Loucy (cell line): ENCODE measurements around the gene TSEN15.
"Not testable (repeated sequence)": the region's sequence is repeated elsewhere in the genome, so short reads cannot be mapped to it uniquely, and the experiment has no call there.

Experiments used
- H2AFZ ChIP-seq: fragments of 200-600 bp; sonication (generic); 2 replicates; pipeline ENCODE4 v1.6.0; 2016; ENCODE audit warnings: antibody characterized with exemption, mild to moderate bottlenecking, low read length, moderate library complexity
- H3F3A ChIP-seq: fragments of 200-600 bp; 2 replicates; pipeline ENCODE4 v1.6.0; 2016; ENCODE audit warnings: antibody characterized with exemption, low read depth, mild to moderate bottlenecking
- H3K27me3 ChIP-seq: fragments of 200-600 bp; sonication (generic); 2 replicates; pipeline ENCODE4 v1.6.1; 2014; ENCODE audit warnings: low read length, mild to moderate bottlenecking; ENCODE audit not compliant: insufficient read depth, poor library complexity, severe bottlenecking
- H3K36me3 ChIP-seq: fragments of 200-600 bp; sonication (generic); 2 replicates; pipeline ENCODE4 v1.6.1; 2016; ENCODE audit warnings: low read length; ENCODE audit not compliant: insufficient read depth
- H3K4me1 ChIP-seq: fragments of 200-600 bp; sonication (generic); 2 replicates; pipeline ENCODE4 v1.5.1; 2014; ENCODE audit warnings: low read length, mild to moderate bottlenecking; ENCODE audit not compliant: insufficient read depth, poor library complexity, severe bottlenecking
- H3K4me2 ChIP-seq: fragments of 200-600 bp; sonication (generic); 2 replicates; pipeline ENCODE4 v1.6.0; 2014; ENCODE audit warnings: antibody characterized with exemption, low read length, low read depth, mild to moderate bottlenecking; ENCODE audit not compliant: poor library complexity, severe bottlenecking
- H3K4me3 ChIP-seq: fragments of 200-600 bp; sonication (generic); 2 replicates; pipeline ENCODE4 v1.5.1; 2014; ENCODE audit warnings: low read length, mild to moderate bottlenecking, mixed read lengths; ENCODE audit not compliant: poor library complexity, severe bottlenecking
- H3K79me2 ChIP-seq: fragments of 200-600 bp; sonication (generic); 2 replicates; pipeline ENCODE4 v1.6.1; 2014; ENCODE audit warnings: low read length; ENCODE audit not compliant: insufficient read depth
- H3K9ac ChIP-seq: fragments of 200-600 bp; sonication (generic); 2 replicates; pipeline ENCODE4 v1.6.0; 2014; ENCODE audit warnings: mild to moderate bottlenecking, low read depth, low read length, moderate library complexity; ENCODE audit not compliant: poor library complexity, severe bottlenecking
- H3K9me2 ChIP-seq: fragments of 200-600 bp; sonication (generic); replicated peaks from 2 replicates; pipeline ENCODE4 v1.6.1; 2016; ENCODE audit warnings: low read depth, low read length, mixed read lengths
- H3K9me3 ChIP-seq: fragments of 200-600 bp; sonication (generic); 2 replicates; pipeline ENCODE4 v1.6.1; 2014; ENCODE audit warnings: mild to moderate bottlenecking, antibody characterized with exemption, low read length, low read depth; ENCODE audit not compliant: insufficient read depth
- H4K20me1 ChIP-seq: fragments of 200-600 bp; sonication (generic); 2 replicates; pipeline ENCODE4 v1.6.0; 2014; ENCODE audit warnings: antibody characterized with exemption, low read length, mild to moderate bottlenecking; ENCODE audit not compliant: insufficient read depth, poor library complexity, severe bottlenecking
- EZH2phosphoT487 ChIP-seq: fragments of 200-600 bp; IDR thresholded peaks from 2 replicates; pipeline ENCODE4 v1.6.1; 2018; ENCODE audit warnings: antibody characterized with exemption, mild to moderate bottlenecking, moderate library complexity, borderline replicate concordance
- TF ChIP-seq, protein P1 (sequence below): fragments of 200-600 bp; sonication (generic); conservative IDR thresholded peaks from 2 replicates; pipeline ENCODE4 v1.5.1; 2014; ENCODE audit warnings: mild to moderate bottlenecking, antibody characterized with exemption, low read length

TSEN15 gene

GRCh38 chr1:184093071-184093470 is 41.5 kb downstream of the TSEN15 start:
- no peaks in the 10 kb centered on the region for H4K20me1 ChIP-seq
- no peaks in the 10 kb centered on the region for H3K4me1 ChIP-seq
- H3K4me3 ChIP-seq = no peak overlapping the region
- no peaks in the 10 kb centered on the region for H3K79me2 ChIP-seq
- H3K9me2 ChIP-seq = no peaks in the 10 kb centered on the region
- TF ChIP-seq EZH2phosphoT487 = no peak
- TF ChIP-seq, protein P1, sequence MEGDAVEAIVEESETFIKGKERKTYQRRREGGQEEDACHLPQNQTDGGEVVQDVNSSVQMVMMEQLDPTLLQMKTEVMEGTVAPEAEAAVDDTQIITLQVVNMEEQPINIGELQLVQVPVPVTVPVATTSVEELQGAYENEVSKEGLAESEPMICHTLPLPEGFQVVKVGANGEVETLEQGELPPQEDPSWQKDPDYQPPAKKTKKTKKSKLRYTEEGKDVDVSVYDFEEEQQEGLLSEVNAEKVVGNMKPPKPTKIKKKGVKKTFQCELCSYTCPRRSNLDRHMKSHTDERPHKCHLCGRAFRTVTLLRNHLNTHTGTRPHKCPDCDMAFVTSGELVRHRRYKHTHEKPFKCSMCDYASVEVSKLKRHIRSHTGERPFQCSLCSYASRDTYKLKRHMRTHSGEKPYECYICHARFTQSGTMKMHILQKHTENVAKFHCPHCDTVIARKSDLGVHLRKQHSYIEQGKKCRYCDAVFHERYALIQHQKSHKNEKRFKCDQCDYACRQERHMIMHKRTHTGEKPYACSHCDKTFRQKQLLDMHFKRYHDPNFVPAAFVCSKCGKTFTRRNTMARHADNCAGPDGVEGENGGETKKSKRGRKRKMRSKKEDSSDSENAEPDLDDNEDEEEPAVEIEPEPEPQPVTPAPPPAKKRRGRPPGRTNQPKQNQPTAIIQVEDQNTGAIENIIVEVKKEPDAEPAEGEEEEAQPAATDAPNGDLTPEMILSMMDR = no peak
- no peak overlapping the region for H3K4me2 ChIP-seq
- no peaks in the 10 kb centered on the region for H3F3A ChIP-seq
- no peaks in the 10 kb centered on the region for H3K9me3 ChIP-seq
- H3K27me3 ChIP-seq = no peaks in the 10 kb centered on the region
- no peaks in the 10 kb centered on the region for H3K36me3 ChIP-seq
- H2AFZ ChIP-seq = no peak overlapping the region
- no peak overlapping the region for H3K9ac ChIP-seq

GRCh38 chr1:184096005-184096404 is 44.5 kb downstream of the TSEN15 start:
- H4K20me1 ChIP-seq = no peaks in the 10 kb centered on the region
- no peaks in the 10 kb centered on the region for H3F3A ChIP-seq
- no peak overlapping the region for H3K4me3 ChIP-seq
- no peaks in the 10 kb centered on the region for H3K79me2 ChIP-seq
- no peaks in the 10 kb centered on the region for H3K4me1 ChIP-seq
- no peaks in the 10 kb centered on the region for H3K9me2 ChIP-seq
- H3K4me2 ChIP-seq = no peak overlapping the region
- no peaks in the 10 kb centered on the region for H3K36me3 ChIP-seq
- H3K9me3 ChIP-seq = no peaks in the 10 kb centered on the region
- H3K27me3 ChIP-seq = no peaks in the 10 kb centered on the region
- no peak overlapping the region for H2AFZ ChIP-seq
- no peak overlapping the region for H3K9ac ChIP-seq
- TF ChIP-seq EZH2phosphoT487 = no peak
- TF ChIP-seq, protein P1 = no peak

DNA sequence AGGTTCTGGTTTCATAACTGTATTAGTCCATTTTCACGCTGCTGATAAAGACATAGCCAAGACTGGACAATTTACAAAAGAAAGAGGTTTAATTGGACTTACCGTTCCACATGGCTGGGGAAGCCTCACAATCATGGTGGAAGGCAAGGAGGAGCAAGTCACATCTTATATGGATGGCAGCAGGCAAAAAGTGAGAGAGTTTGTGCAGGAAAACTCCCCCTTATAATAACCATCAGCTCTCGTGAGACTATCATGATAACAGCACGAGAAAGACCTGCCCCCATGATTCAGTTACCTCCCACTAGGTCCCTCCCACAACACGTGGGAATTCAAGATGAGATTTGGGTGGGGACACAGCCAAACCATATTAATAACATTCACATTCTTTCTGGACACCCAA is 45.0 kb downstream of the TSEN15 start:
- H3K4me3 ChIP-seq, H3F3A ChIP-seq, H2AFZ ChIP-seq, H3K79me2 ChIP-seq, H3K9ac ChIP-seq, H3K4me1 ChIP-seq, H4K20me1 ChIP-seq, H3K9me3 ChIP-seq, H3K27me3 ChIP-seq, H3K9me2 ChIP-seq, H3K4me2 ChIP-seq, H3K36me3 ChIP-seq: not testable (repeated sequence)

DNA sequence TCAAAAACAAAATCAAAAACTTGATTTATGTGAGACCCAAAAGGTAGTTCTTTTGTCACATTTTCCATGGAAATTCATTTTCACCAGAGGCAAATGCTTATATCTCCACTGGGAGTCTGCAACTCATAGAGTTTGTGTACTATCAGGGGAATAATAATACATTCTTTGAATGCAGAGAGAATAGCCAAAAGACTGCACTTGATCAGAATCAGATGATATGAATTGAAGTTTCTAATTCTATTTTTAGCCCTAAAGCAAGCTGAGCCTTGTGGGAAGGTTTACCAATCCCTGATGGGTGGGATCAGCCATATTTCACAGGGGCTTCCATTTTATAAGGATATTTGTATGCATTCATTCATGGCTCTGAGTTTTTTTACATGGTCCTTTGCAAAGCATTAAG is 49.6 kb downstream of the TSEN15 start:
- no peaks in the 10 kb centered on the region for H4K20me1 ChIP-seq
- no peak overlapping the region for H2AFZ ChIP-seq
- H3K79me2 ChIP-seq = no peaks in the 10 kb centered on the region
- TF ChIP-seq EZH2phosphoT487 = no peak
- TF ChIP-seq, protein P1 = no peak
- no peaks in the 10 kb centered on the region for H3K36me3 ChIP-seq
- H3F3A ChIP-seq = no peaks in the 10 kb centered on the region
- H3K9me2 ChIP-seq = no peaks in the 10 kb centered on the region
- H3K4me2 ChIP-seq = no peak overlapping the region
- no peaks in the 10 kb centered on the region for H3K4me1 ChIP-seq
- H3K9me3 ChIP-seq = no peaks in the 10 kb centered on the region
- no peak overlapping the region for H3K9ac ChIP-seq
- no peak overlapping the region for H3K4me3 ChIP-seq
- H3K27me3 ChIP-seq = no peaks in the 10 kb centered on the region
